ENCODE data around the gene GTSF1L.

The GTSF1L gene

GRCh38 chr20:43755851-43756250 is 29.0 kb upstream of the GTSF1L start:
- no peak overlapping the region for H3K4me3 ChIP-seq (ENCODE audit: low read length)
- H3K4me1 ChIP-seq (ENCODE audit: control insufficient read depth, low read depth, low read length), result no peaks in the 10 kb centered on the region
- no peak overlapping the region for H3K9ac ChIP-seq (ENCODE audit: low read length)
- H3K36me3 ChIP-seq (ENCODE audit: control insufficient read depth, low read depth, low read length), result no peaks in the 10 kb centered on the region
- H3K9me3 ChIP-seq (ENCODE audit: control insufficient read depth, low read depth, low read length), result no peaks in the 10 kb centered on the region
- no peak overlapping the region for H3K27ac ChIP-seq (ENCODE audit: low read length)
- H3K27me3 ChIP-seq (ENCODE audit: control insufficient read depth, insufficient read depth, low read length), result no peaks in the 10 kb centered on the region

DNA sequence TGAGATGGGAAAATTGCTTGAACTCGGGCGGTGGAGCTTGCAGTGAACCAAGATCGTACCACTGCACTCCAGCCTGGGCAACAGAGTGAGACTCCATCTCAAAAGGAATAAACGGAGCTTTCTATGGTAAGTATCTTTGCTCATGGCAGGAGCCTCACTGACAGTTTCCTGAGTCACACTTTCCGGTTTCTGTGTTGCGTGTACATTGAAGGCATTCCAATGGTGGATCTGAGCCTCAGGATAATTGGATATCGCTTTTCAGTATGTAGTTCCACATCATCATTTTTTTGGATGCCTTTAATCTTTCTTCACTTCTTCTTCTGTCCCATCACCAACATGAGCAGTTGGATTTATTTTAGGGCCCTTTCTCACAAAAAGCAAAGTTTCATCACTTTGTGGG is 28.6 kb upstream of the GTSF1L start:
- Histone ChIP-seq H3K27ac (ENCODE audit: low read length) (no peak overlapping the region), H3K9ac (ENCODE audit: low read length) (no peak overlapping the region), H3K36me3 (ENCODE audit: control insufficient read depth, low read depth, low read length) (no peaks in the 10 kb centered on the region), H3K4me1 (ENCODE audit: control insufficient read depth, low read depth, low read length) (no peaks in the 10 kb centered on the region), H3K9me3 (ENCODE audit: control insufficient read depth, low read depth, low read length) (no peaks in the 10 kb centered on the region), H3K4me3 (ENCODE audit: low read length) (no peak overlapping the region), H3K27me3 (ENCODE audit: control insufficient read depth, insufficient read depth, low read length) (no peaks in the 10 kb centered on the region)

- Histone ChIP-seq H3K4me1 (ENCODE audit: control insufficient read depth, low read depth, low read length) (no peaks in the 10 kb centered on the region), H3K27ac (ENCODE audit: low read length) (no peak overlapping the region), H3K36me3 (ENCODE audit: control insufficient read depth, low read depth, low read length) (no peaks in the 10 kb centered on the region), H3K9me3 (ENCODE audit: control insufficient read depth, low read depth, low read length) (no peaks in the 10 kb centered on the region), H3K4me3 (ENCODE audit: low read length) (no peak overlapping the region), H3K9ac (ENCODE audit: low read length) (no peak overlapping the region), H3K27me3 (ENCODE audit: control insufficient read depth, insufficient read depth, low read length) (no peaks in the 10 kb centered on the region)
Measured at GRCh38 chr20:43752561-43753301, 25.9 kb upstream of the GTSF1L start.

- Histone ChIP-seq H3K4me1 (ENCODE audit: control insufficient read depth, low read depth, low read length) (no peaks in the 10 kb centered on the region), H3K27ac (ENCODE audit: low read length) (no peak overlapping the region), H3K36me3 (ENCODE audit: control insufficient read depth, low read depth, low read length) (no peaks in the 10 kb centered on the region), H3K27me3 (ENCODE audit: control insufficient read depth, insufficient read depth, low read length) (no peaks in the 10 kb centered on the region), H3K9ac (ENCODE audit: low read length) (no peak overlapping the region), H3K4me3 (ENCODE audit: low read length) (no peak overlapping the region), H3K9me3 (ENCODE audit: control insufficient read depth, low read depth, low read length) (no peaks in the 10 kb centered on the region)
Measured at GRCh38 chr20:43752051-43752360, 25.2 kb upstream of the GTSF1L start.

- H3K9ac ChIP-seq (ENCODE audit: low read length), result no peak overlapping the region
- H3K36me3 ChIP-seq (ENCODE audit: control insufficient read depth, low read depth, low read length), result no peaks in the 10 kb centered on the region
- H3K4me1 ChIP-seq (ENCODE audit: control insufficient read depth, low read depth, low read length), result no peaks in the 10 kb centered on the region
- H3K27ac ChIP-seq (ENCODE audit: low read length), result no peak overlapping the region
- H3K27me3 ChIP-seq (ENCODE audit: control insufficient read depth, insufficient read depth, low read length), result no peaks in the 10 kb centered on the region
- H3K9me3 ChIP-seq (ENCODE audit: control insufficient read depth, low read depth, low read length), result no peaks in the 10 kb centered on the region
- no peak overlapping the region for H3K4me3 ChIP-seq (ENCODE audit: low read length)
Measured at GRCh38 chr20:43751167-43752050, 24.6 kb upstream of the GTSF1L start.

DNA sequence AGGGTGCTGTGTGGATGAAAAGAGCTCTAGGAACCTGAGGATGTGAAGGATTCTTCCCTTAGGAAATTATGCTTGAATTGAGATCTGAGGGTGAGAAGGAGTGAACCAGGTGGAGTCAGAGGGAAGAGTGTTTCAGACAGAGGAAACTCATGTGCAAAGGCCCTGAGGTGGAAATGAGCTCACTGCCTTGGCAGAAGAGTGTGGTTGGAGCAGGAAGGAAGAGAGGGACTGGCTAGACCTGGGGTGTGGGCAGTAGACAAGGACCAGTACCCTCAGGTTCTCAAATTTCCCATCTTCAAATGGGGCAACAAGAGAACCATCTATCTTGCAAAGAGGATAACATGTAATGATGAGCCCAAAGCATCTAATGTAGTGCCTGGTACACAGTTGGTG is 24.0 kb upstream of the GTSF1L start:
- H3K9ac ChIP-seq (ENCODE audit: low read length), result no peak overlapping the region
- no peak overlapping the region for H3K4me3 ChIP-seq (ENCODE audit: low read length)
- H3K36me3 ChIP-seq (ENCODE audit: control insufficient read depth, low read depth, low read length), result no peaks in the 10 kb centered on the region
- no peaks in the 10 kb centered on the region for H3K9me3 ChIP-seq (ENCODE audit: control insufficient read depth, low read depth, low read length)
- H3K27me3 ChIP-seq (ENCODE audit: control insufficient read depth, insufficient read depth, low read length), result no peaks in the 10 kb centered on the region
- H3K27ac ChIP-seq (ENCODE audit: low read length), result no peak overlapping the region
- no peaks in the 10 kb centered on the region for H3K4me1 ChIP-seq (ENCODE audit: control insufficient read depth, low read depth, low read length)

DNA sequence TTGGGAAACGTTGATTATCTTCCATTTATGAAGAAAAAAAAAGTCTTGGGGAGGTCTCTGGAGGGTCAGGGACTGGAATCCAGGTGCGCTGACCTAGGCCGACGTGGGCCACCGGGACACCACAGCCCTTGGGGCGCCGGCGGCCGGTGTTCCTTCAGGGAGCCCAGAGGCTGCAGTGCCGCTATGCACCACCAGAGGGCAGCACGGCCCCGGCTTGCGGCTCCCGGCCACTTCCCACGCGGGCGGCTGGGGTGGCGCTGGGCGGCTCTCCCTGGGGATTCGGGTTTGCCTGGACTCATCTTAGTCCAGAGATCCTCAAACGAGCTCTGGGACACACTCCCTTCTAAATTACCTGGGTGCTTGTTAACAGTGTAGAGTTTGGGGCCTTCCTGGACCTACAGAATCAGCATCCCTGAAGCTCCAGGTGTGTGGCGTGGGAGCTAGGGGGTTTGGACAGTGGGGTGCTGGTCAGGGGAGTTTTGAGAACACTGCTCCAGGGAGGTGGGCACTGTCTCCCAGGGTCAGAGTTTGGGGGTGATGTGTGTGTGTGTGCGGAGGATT is 23.0 kb upstream of the GTSF1L start:
- no peak overlapping the region for H3K27ac ChIP-seq (ENCODE audit: low read length)
- no peak overlapping the region for H3K4me3 ChIP-seq (ENCODE audit: low read length)

GRCh38 chr20:43748274-43748673 is 21.5 kb upstream of the GTSF1L start:
- Histone ChIP-seq H3K27ac (ENCODE audit: low read length) (no peak overlapping the region), H3K9me3 (ENCODE audit: control insufficient read depth, low read depth, low read length) (no peaks in the 10 kb centered on the region), H3K27me3 (ENCODE audit: control insufficient read depth, insufficient read depth, low read length) (no peaks in the 10 kb centered on the region), H3K36me3 (ENCODE audit: control insufficient read depth, low read depth, low read length) (no peaks in the 10 kb centered on the region), H3K4me3 (ENCODE audit: low read length) (no peak overlapping the region), H3K4me1 (ENCODE audit: control insufficient read depth, low read depth, low read length) (no peaks in the 10 kb centered on the region), H3K9ac (ENCODE audit: low read length) (no peak overlapping the region)

More for the DNA sequence above, 23.0 kb upstream of the GTSF1L start:
- Histone ChIP-seq H3K36me3 (ENCODE audit: control insufficient read depth, low read depth, low read length) (no peaks in the 10 kb centered on the region), H3K9me3 (ENCODE audit: control insufficient read depth, low read depth, low read length) (no peaks in the 10 kb centered on the region), H3K9ac (ENCODE audit: low read length) (no peak overlapping the region), H3K4me1 (ENCODE audit: control insufficient read depth, low read depth, low read length) (no peaks in the 10 kb centered on the region), H3K27me3 (ENCODE audit: control insufficient read depth, insufficient read depth, low read length) (no peaks in the 10 kb centered on the region)

- Histone ChIP-seq H3K27me3 (ENCODE audit: control insufficient read depth, insufficient read depth, low read length) (no peaks in the 10 kb centered on the region), H3K27ac (ENCODE audit: low read length) (no peak overlapping the region), H3K36me3 (ENCODE audit: control insufficient read depth, low read depth, low read length) (no peaks in the 10 kb centered on the region), H3K9me3 (ENCODE audit: control insufficient read depth, low read depth, low read length) (no peaks in the 10 kb centered on the region), H3K4me1 (ENCODE audit: control insufficient read depth, low read depth, low read length) (no peaks in the 10 kb centered on the region), H3K4me3 (ENCODE audit: low read length) (no peak overlapping the region), H3K9ac (ENCODE audit: low read length) (no peak overlapping the region)
Measured at GRCh38 chr20:43746344-43747137, 19.7 kb upstream of the GTSF1L start.

DNA sequence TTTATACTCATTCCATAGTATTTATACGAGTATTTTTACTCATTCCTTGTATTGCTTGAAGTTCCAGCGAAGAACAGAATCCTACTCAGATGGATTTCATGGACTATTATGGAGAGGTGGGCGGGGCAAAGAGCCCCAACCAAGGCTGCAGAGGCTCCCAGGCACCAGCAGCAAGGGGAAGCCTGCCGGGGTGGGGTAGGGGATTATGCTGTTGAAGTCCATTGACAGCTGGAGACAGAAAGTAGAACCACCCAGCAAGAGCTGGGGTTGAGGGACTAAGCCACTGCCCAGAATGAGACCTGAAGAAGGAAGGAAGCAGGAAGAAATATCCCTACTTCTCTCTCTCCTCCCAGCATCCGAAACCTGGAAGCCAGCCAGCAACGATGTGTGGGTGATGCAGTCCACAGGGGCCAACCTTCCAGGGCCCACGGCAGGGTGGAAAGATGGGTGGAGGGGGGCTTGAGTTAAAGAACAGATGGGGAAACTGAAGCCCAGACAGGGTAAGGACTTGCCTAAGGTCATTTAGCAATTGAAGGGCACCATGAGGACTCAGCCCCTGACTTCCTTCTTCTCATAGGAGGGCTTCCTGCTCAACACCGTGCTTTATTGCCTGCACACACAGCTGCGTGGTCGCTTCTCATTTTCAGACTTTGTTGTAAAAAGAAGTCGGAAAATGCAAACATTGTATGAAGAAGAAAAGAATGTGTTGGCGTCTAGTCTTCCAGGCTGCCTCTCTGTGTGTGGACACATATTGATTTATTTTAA is 18.3 kb upstream of the GTSF1L start:
- Histone ChIP-seq H3K27ac (ENCODE audit: low read length) (no peak overlapping the region), H3K9me3 (ENCODE audit: control insufficient read depth, low read depth, low read length) (no peaks in the 10 kb centered on the region), H3K27me3 (ENCODE audit: control insufficient read depth, insufficient read depth, low read length) (no peaks in the 10 kb centered on the region), H3K36me3 (ENCODE audit: control insufficient read depth, low read depth, low read length) (no peaks in the 10 kb centered on the region), H3K4me3 (ENCODE audit: low read length) (no peak overlapping the region), H3K4me1 (ENCODE audit: control insufficient read depth, low read depth, low read length) (no peaks in the 10 kb centered on the region), H3K9ac (ENCODE audit: low read length) (no peak overlapping the region)

DNA sequence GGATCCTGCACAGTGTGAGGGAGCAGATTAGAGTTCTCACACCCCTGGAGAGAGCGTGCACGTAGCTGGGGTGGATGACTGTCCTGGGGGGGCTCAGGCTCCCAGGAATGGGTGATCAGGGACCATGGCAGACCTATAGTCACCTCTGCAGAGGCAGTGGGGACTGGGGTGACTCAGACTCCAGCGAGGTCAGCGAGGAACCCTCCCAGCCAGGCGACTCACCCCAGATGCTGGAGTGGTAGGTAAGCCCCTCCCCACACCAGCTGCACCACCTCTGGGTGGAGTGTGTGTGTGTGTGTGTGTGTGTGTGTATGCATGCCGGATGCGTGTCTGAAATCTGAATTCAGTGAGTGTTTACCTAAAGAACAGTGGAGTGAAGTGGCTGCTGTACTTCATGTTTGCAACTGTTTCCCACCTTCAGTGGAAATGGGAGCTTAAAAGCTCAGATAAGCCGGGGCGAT is 17.4 kb upstream of the GTSF1L start:
- H3K9ac ChIP-seq (ENCODE audit: low read length), result no peak overlapping the region
- no peaks in the 10 kb centered on the region for H3K27me3 ChIP-seq (ENCODE audit: control insufficient read depth, insufficient read depth, low read length)
- H3K9me3 ChIP-seq (ENCODE audit: control insufficient read depth, low read depth, low read length), result no peaks in the 10 kb centered on the region
- H3K36me3 ChIP-seq (ENCODE audit: control insufficient read depth, low read depth, low read length), result no peaks in the 10 kb centered on the region
- no peaks in the 10 kb centered on the region for H3K4me1 ChIP-seq (ENCODE audit: control insufficient read depth, low read depth, low read length)
- H3K27ac ChIP-seq (ENCODE audit: low read length), result no peak overlapping the region
- H3K4me3 ChIP-seq (ENCODE audit: low read length), result no peak overlapping the region

Measured in iPS-18a (cell line).